Keratinocyte (primary cell): ENCODE measurements around the gene SMCHD1. TPM values are rescaled to one million over a fixed set of nuclear protein-coding genes. Genes with fewer than 3 reads are reported as not detected.
A peak's percentile ranks its signal among the peaks of the same experiment; 100 is the strongest.

Experiments
- DNase-seq: peaks from one replicate; pipeline ENCODE4 v3.0.0-alpha.2; 2011; ENCODE audit warnings: low read depth, missing footprints, low spot score
- FAIRE-seq: peaks from 2 replicates; lab custom pipeline; 2011; peaks lifted over from hg19 to GRCh38; lab: Jason Lieb, UNC
- H2AFZ ChIP-seq: 2 replicates; pipeline ENCODE4 v1.6.0; 2012; ENCODE audit warnings: low read length, control low read depth, inconsistent platforms; ENCODE audit not compliant: control insufficient read depth
- H3K27ac ChIP-seq: 2 replicates; pipeline ENCODE4 v1.5.1; 2011; ENCODE audit warnings: low read length; ENCODE audit not compliant: control insufficient read depth, insufficient read depth
- H3K27me3 ChIP-seq: 3 replicates; pipeline ENCODE4 v1.6.0; 2011; ENCODE audit warnings: low read length; ENCODE audit not compliant: control insufficient read depth, insufficient read depth; ENCODE audit errors: extremely low read depth
- H3K36me3 ChIP-seq, 2 experiments: 2 replicates in 1 of 2; 3 replicates in 1 of 2; pipeline ENCODE4 v1.5.1; 2011; ENCODE audit warnings: low read length in 2 of 2, mild to moderate bottlenecking in 1 of 2; ENCODE audit not compliant: control insufficient read depth in 2 of 2, insufficient read depth in 2 of 2; ENCODE audit errors: extremely low read depth in 1 of 2
- H3K4me1 ChIP-seq: 3 replicates; pipeline ENCODE4 v1.5.1; 2011; ENCODE audit warnings: low read length; ENCODE audit not compliant: control insufficient read depth, insufficient read depth; ENCODE audit errors: extremely low read depth
- H3K4me2 ChIP-seq: 3 replicates; pipeline ENCODE4 v1.6.0; 2011; ENCODE audit warnings: low read depth, low read length; ENCODE audit not compliant: control insufficient read depth, insufficient read depth; ENCODE audit errors: extremely low read depth
- H3K4me3 ChIP-seq, 3 experiments: fragments of 200-600 bp in 1 of 3; sonication (generic) in 1 of 3; 2 replicates in 2 of 3; 3 replicates in 1 of 3; pipeline ENCODE4 v1.5.1; 2011 to 2016; ENCODE audit warnings: low read length in 3 of 3, mild to moderate bottlenecking in 3 of 3, control low read depth in 2 of 3, inconsistent platforms in 1 of 3, low read depth in 1 of 3, mixed read lengths in 1 of 3, mixed run types in 1 of 3, moderate library complexity in 1 of 3; ENCODE audit not compliant: control insufficient read depth in 2 of 3, insufficient read depth in 2 of 3; ENCODE audit errors: extremely low read depth in 1 of 3
- H3K79me2 ChIP-seq: 2 replicates; pipeline ENCODE4 v1.6.0; 2012; ENCODE audit warnings: low read length; ENCODE audit not compliant: control insufficient read depth, insufficient read depth
- H3K9ac ChIP-seq: 3 replicates; pipeline ENCODE4 v1.6.0; 2011; ENCODE audit warnings: low read length; ENCODE audit not compliant: control insufficient read depth, insufficient read depth; ENCODE audit errors: extremely low read depth
- H3K9me1 ChIP-seq: 3 replicates; pipeline ENCODE4 v1.6.0; 2011; ENCODE audit warnings: low read length; ENCODE audit not compliant: control insufficient read depth, insufficient read depth; ENCODE audit errors: extremely low read depth
- H3K9me3 ChIP-seq: 2 replicates; pipeline ENCODE4 v1.5.1; 2012; ENCODE audit warnings: low read depth, low read length; ENCODE audit not compliant: control insufficient read depth
- H4K20me1 ChIP-seq: 3 replicates; pipeline ENCODE4 v1.6.0; 2011; ENCODE audit warnings: low read length; ENCODE audit not compliant: control insufficient read depth, insufficient read depth; ENCODE audit errors: extremely low read depth
- EZH2 ChIP-seq: IDR thresholded peaks from one replicate; pipeline ENCODE4 v1.6.1; 2012; ENCODE audit warnings: inconsistent platforms, mild to moderate bottlenecking, low read length, moderate library complexity
- dilution Hi-C: fragments of 300-500 bp; cut with MboI; formaldehyde crosslinking; loops from one replicate; pipeline ENCODE4 v1.7.0; 2020; ENCODE audit warnings: low sequenced_read_pairs; ENCODE audit not compliant: extremely low pct_ligation_motif_present
- polyA plus RNA-seq, 5 experiments: library from polyadenylated mRNA; depleted of rRNA in 3 of 5; stranded (reverse) in 3 of 5; stranded (forward) in 1 of 5; unstranded in 1 of 5; fragments of >200 nt; gene quantifications; 1 replicate in 1 of 5; 2 replicates in 3 of 5; 3 replicates in 1 of 5; pipeline versions ENCODE4 v1.2.1 to v1.2.3, GENCODE V29; 2011 to 2012; ENCODE audit warnings: missing spikeins in 2 of 5, low read depth in 1 of 5, low replicate concordance in 1 of 5
- TF ChIP-seq, protein P1 (sequence below), 3 experiments: IDR thresholded peaks in 1 of 3; conservative IDR thresholded peaks in 1 of 3; optimal IDR thresholded peaks in 1 of 3; 2 replicates in 2 of 3; 3 replicates in 1 of 3; pipeline versions ENCODE3 to v1.5.1; 2011; ENCODE audit warnings: low read length in 3 of 3, mild to moderate bottlenecking in 3 of 3, moderate library complexity in 2 of 3, control low read depth in 1 of 3, inconsistent platforms in 1 of 3; ENCODE audit not compliant: insufficient read depth in 2 of 3; ENCODE audit errors: extremely low read depth in 1 of 3

SMCHD1 gene
- polyA plus RNA-seq, 1 donor (not counting 4 experiments of a cell fraction or from before 2014, with no cell fraction given), result 18.5 TPM

DNA sequence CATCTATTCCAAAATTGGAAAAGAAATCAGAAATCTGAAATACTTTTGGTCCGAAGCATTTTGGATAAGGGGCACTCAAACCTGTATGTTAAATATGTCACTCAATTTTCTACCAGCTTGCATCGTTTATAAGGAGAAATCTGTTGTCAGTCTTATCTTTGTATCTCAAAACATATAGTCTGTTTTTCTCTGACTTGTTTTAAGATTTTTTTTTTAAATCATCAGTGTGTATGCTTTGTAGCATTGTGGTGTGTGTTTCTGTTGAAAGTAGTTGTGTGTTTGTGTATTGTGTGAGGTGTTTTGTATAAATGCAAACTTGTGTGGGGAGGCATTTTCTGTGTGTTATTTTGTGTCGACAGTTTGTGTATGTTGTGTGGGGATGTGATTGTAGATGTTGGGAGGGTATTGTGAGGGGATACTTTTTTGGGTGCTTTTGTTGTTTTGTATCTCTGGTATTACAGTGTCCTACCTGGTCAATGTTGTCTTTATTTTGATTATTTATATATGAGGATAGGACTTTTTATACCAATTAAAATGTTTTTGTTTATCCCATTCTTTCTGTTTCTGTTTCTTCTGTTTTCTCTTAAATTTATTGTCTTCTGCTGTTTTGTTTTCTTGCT lies 30.9 kb downstream of the SMCHD1 start:
- H3K27ac ChIP-seq, result no peak overlapping the region
- H3K27me3 ChIP-seq, result no peaks in the 10 kb centered on the region
- TF ChIP-seq, protein P1, sequence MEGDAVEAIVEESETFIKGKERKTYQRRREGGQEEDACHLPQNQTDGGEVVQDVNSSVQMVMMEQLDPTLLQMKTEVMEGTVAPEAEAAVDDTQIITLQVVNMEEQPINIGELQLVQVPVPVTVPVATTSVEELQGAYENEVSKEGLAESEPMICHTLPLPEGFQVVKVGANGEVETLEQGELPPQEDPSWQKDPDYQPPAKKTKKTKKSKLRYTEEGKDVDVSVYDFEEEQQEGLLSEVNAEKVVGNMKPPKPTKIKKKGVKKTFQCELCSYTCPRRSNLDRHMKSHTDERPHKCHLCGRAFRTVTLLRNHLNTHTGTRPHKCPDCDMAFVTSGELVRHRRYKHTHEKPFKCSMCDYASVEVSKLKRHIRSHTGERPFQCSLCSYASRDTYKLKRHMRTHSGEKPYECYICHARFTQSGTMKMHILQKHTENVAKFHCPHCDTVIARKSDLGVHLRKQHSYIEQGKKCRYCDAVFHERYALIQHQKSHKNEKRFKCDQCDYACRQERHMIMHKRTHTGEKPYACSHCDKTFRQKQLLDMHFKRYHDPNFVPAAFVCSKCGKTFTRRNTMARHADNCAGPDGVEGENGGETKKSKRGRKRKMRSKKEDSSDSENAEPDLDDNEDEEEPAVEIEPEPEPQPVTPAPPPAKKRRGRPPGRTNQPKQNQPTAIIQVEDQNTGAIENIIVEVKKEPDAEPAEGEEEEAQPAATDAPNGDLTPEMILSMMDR (optimal IDR thresholded peaks at IDR 0.05 in 1 of 3, IDR thresholded peaks at IDR 0.05 in 1 of 3, conservative IDR thresholded peaks at IDR 0.05 in 1 of 3; ENCODE audit: extremely low read depth in 1 of 3, insufficient read depth in 2 of 3, low read length in 3 of 3), result no peak
- TF ChIP-seq EZH2, result no peak
- H3K36me3 ChIP-seq, result no peaks in the 10 kb centered on the region
- peaks cover 31% of the 10 kb centered on the region for H3K79me2 ChIP-seq
- H2AFZ ChIP-seq, result no peak overlapping the region
- no peaks in the 10 kb centered on the region for H3K4me1 ChIP-seq
- no peak for DNase-seq
- no peak overlapping the region for H3K9ac ChIP-seq
- no peaks in the 10 kb centered on the region for H4K20me1 ChIP-seq
- H3K4me3 ChIP-seq, result no peak overlapping the region
- H3K9me3 ChIP-seq, result no peaks in the 10 kb centered on the region
- dilution Hi-C loops, result no loop called here
- FAIRE-seq, result peak; percentile 41
- no peak overlapping the region for H3K4me2 ChIP-seq
- no peaks in the 10 kb centered on the region for H3K9me1 ChIP-seq

DNA sequence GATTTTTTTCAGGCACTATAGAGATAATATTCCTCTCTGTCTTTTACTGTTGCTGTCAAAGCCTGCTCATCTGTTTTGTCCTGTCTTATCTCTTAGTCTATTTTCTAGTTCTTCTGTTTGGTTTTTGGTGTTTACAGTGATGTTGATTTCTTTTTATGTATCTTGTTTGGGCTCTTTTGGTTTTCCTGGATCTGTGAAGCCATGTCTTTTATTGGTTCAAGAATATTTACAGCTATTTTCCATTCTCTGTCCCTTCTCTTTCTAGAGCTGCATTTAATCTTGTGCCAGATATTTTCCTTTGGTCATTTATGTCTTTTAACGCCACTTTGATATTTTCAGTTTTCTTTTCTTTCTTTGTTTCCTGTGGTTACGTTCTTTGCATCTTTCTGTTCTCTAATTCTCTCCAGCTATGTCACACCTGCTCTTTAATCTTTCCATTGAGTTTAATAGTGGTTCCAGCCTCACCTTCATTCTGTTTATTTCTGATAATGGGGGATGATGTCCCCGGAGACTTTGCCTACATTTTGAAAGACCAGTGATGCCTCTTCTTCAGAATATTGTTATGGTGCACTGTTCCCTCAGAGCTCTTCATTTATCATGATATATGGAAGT lies 32.0 kb downstream of the SMCHD1 start:
- dilution Hi-C loops, result no loop called here
- TF ChIP-seq EZH2, result no peak
- TF ChIP-seq, protein P1 (optimal IDR thresholded peaks at IDR 0.05 in 1 of 3, IDR thresholded peaks at IDR 0.05 in 1 of 3, conservative IDR thresholded peaks at IDR 0.05 in 1 of 3; ENCODE audit: extremely low read depth in 1 of 3, insufficient read depth in 2 of 3, low read length in 3 of 3), result no peak
- Histone ChIP-seq H3K36me3 (peaks cover 0 to 2% of the 10 kb centered on the region in 2 experiments), H3K27me3 (no peaks in the 10 kb centered on the region), H3K4me1 (no peaks in the 10 kb centered on the region), H4K20me1 (no peaks in the 10 kb centered on the region), H3K79me2 (peaks cover 26% of the 10 kb centered on the region), H3K4me2 (no peak overlapping the region), H2AFZ (no peak overlapping the region), H3K9ac (no peak overlapping the region), H3K9me3 (no peaks in the 10 kb centered on the region), H3K4me3 (no peak overlapping the region), H3K27ac (no peak overlapping the region), H3K9me1 (no peaks in the 10 kb centered on the region)
- FAIRE-seq, result no peak
- DNase-seq, result no peak
